ENCODE measurements around the gene RHEX.

- TF ChIP-seq CTCF (IDR thresholded peaks at IDR 0.05) (no peak), EZH2 (IDR thresholded peaks at IDR 0.05; ENCODE audit: borderline replicate concordance, insufficient read depth, low read depth, low read length, poor library complexity, severe bottlenecking) (no peak)
Observed at GRCh38 chr1:206005234-206005633, 47.7 kb upstream of the RHEX start.
